Measurements from ENCODE around the gene KLRG1.

DNA sequence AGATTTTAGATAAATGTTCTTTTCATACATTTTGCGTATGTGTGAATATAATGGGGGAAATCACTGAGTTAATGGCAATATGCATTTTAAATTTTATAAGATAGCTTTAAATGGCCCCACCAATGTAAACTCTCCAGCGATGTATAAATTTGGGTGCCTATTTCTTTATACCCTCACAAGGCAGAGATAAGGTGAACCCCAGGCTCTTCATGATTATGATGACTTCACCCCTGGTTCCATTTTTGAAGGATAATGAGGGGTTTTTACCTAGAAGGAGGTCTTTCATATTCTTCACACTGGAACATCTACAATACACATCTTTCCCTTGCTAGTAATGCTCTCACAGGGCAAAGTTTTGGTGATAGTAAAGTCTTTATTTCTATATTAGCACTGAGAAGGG, 35.2 kb downstream of the KLRG1 start:
- TF ChIP-seq POLR2A (IDR thresholded peaks at IDR 0.05; ENCODE audit: low read depth, low read length): no peak
- TF ChIP-seq PAX5 (IDR thresholded peaks at IDR 0.05; ENCODE audit: insufficient read depth, low read length, severe bottlenecking): no peak

Data from GM12891 (cell line).